IPS DF 6.9 (cell line): ENCODE results near the gene TUBGCP6.

Experiments used
- DNase-seq: peaks from one replicate; pipeline ENCODE4 v3.0.0-alpha.2; 2013; ENCODE audit warnings: low read depth, low spot score
- H3K27ac ChIP-seq: one replicate; pipeline ENCODE4 v1.5.1; 2013; ENCODE audit warnings: low read length, control low read depth
- H3K27me3 ChIP-seq: 2 replicates; pipeline ENCODE4 v1.6.1; 2013; ENCODE audit warnings: mild to moderate bottlenecking, low read length; ENCODE audit not compliant: control insufficient read depth, insufficient read depth
- H3K36me3 ChIP-seq: 2 replicates; pipeline ENCODE4 v1.6.1; 2013; ENCODE audit warnings: low read length; ENCODE audit not compliant: control insufficient read depth, insufficient read depth
- H3K4me1 ChIP-seq: 2 replicates; pipeline ENCODE4 v1.6.1; 2013; ENCODE audit warnings: low read length; ENCODE audit not compliant: control insufficient read depth, insufficient read depth
- H3K4me3 ChIP-seq: 2 replicates; pipeline ENCODE4 v1.5.1; 2013; ENCODE audit warnings: mild to moderate bottlenecking, low read length
- H3K9me3 ChIP-seq: 2 replicates; pipeline ENCODE4 v1.6.1; 2013; ENCODE audit warnings: low read length, inconsistent platforms; ENCODE audit not compliant: control insufficient read depth, insufficient read depth
- WGBS: extraction: QIAGEN DNeasy Blood & Tissue Kit; methylation state at CpG from one replicate; pipeline ENCODE4 v1.1.7; 2013; ENCODE audit warnings: mixed read lengths, missing lambda C conversion rate; ENCODE audit not compliant: insufficient read length, insufficient coverage; 5-methylcytosine and 5-hydroxymethylcytosine counted together

Gene TUBGCP6, protein sequence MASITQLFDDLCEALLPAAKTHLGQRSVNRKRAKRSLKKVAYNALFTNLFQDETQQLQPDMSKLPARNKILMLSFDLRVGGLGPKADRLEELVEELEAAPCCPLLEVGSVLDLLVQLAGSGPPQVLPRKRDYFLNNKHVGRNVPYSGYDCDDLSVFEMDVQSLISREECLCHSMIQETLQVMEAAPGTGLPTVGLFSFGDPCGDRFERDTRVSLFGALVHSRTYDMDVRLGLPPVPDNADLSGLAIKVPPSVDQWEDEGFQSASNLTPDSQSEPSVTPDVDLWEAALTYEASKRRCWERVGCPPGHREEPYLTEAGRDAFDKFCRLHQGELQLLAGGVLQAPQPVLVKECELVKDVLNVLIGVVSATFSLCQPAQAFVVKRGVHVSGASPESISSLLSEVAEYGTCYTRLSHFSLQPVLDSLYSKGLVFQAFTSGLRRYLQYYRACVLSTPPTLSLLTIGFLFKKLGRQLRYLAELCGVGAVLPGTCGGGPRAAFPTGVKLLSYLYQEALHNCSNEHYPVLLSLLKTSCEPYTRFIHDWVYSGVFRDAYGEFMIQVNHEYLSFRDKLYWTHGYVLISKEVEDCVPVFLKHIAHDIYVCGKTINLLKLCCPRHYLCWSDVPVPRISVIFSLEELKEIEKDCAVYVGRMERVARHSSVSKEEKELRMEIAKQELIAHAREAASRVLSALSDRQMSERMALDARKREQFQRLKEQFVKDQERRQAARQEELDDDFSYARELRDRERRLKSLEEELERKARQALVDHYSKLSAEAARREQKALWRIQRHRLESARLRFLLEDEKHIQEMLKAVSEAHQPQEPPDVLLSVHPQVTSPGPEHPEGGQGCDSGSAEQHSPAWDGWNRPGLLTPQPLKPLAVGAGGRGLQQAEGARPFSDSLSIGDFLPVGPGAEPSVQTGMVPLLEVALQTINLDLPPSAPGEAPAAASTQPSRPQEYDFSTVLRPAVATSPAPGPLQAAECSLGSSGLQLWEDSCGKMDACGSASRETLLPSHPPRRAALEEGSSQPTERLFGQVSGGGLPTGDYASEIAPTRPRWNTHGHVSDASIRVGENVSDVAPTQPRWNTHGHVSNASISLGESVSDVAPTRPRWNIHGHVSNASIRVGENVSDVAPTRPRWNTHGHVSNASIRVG (N-terminal part only)

GRCh38 chr22:50244420-50245213 lies at the start of gene TUBGCP6:
TUBGCP6 (minus strand) TSS chr22:50245023; CDS start chr22:50244459, 564 bp downstream.
- DNase-seq = no peak
- H3K27ac ChIP-seq = no peak within 1 kb of the TSS
- H3K4me3 ChIP-seq = peak within 1 kb of the TSS; percentile 92
- WGBS = no CpG with 5 or more reads among the region's 76 CpGs
- H3K27me3 ChIP-seq = no peaks in the 10 kb centered on the region
- no peaks in the 10 kb centered on the region for H3K9me3 ChIP-seq
- H3K36me3 ChIP-seq = peaks cover 3% of the 10 kb centered on the region; the same call in 1 of the 2 replicates
- peaks cover 1% of the 10 kb centered on the region; the same call in 1 of the 2 replicates for H3K4me1 ChIP-seq

DNA sequence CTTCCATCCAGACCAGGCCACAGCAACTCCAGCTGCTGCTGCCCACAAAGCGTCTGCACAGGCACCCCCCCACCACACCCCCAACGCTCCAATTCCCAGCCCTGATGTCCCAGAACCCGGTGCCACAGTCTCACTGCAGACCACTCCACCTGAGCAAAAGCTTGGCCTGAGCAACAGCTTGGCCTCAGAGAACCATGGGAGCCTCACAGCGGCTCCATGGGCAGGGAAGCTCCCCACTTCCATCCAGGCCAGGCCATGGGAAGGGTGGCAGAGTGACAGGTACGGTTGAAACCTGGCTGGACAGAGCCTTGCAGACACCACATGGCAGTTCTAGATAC lies 49.5 kb upstream of the TUBGCP6 start:
- Histone ChIP-seq H3K4me3 (no peak overlapping the region), H3K27ac (no peak overlapping the region), H3K36me3 (peaks cover 8% of the 10 kb centered on the region), H3K27me3 (no peaks in the 10 kb centered on the region), H3K9me3 (no peaks in the 10 kb centered on the region), H3K4me1 (peaks cover 10% of the 10 kb centered on the region)
- WGBS = no CpG with 5 or more reads among the region's 5 CpGs
- no peak for DNase-seq

- Histone ChIP-seq H3K27me3 (no peaks in the 10 kb centered on the region), H3K4me3 (no peak overlapping the region), H3K4me1 (peaks cover 10% of the 10 kb centered on the region), H3K9me3 (no peaks in the 10 kb centered on the region), H3K27ac (no peak overlapping the region), H3K36me3 (peaks cover 13% of the 10 kb centered on the region)
- WGBS = no CpG with 5 or more reads among the region's 42 CpGs
- DNase-seq = no peak
Observed at GRCh38 chr22:50293441-50294318, 48.9 kb upstream of the TUBGCP6 start.

- Histone ChIP-seq H3K36me3 (peaks cover 16% of the 10 kb centered on the region), H3K27ac (no peak overlapping the region), H3K4me1 (peaks cover 10% of the 10 kb centered on the region), H3K9me3 (no peaks in the 10 kb centered on the region), H3K27me3 (no peaks in the 10 kb centered on the region), H3K4me3 (no peak overlapping the region)
- no CpG with 5 or more reads among the region's 29 CpGs for WGBS
- DNase-seq = no peak
Observed at GRCh38 chr22:50292643-50293440, 48.0 kb upstream of the TUBGCP6 start.

- Histone ChIP-seq H3K27ac (no peak overlapping the region), H3K36me3 (peaks cover 25% of the 10 kb centered on the region), H3K4me3 (no peak overlapping the region), H3K27me3 (no peaks in the 10 kb centered on the region), H3K4me1 (peaks cover 10% of the 10 kb centered on the region), H3K9me3 (no peaks in the 10 kb centered on the region)
- WGBS = no CpG with 5 or more reads among the region's 37 CpGs
- no peak for DNase-seq
Observed at GRCh38 chr22:50289942-50290630, 45.3 kb upstream of the TUBGCP6 start.

GRCh38 chr22:50289151-50289941 lies 44.5 kb upstream of the TUBGCP6 start:
- no peak for DNase-seq
- no peak overlapping the region for H3K4me3 ChIP-seq
- WGBS = no CpG with 5 or more reads among the region's 57 CpGs
- no peak overlapping the region for H3K27ac ChIP-seq
- no peaks in the 10 kb centered on the region for H3K27me3 ChIP-seq
- peaks cover 9% of the 10 kb centered on the region for H3K4me1 ChIP-seq
- peaks cover 25% of the 10 kb centered on the region for H3K36me3 ChIP-seq
- H3K9me3 ChIP-seq = no peaks in the 10 kb centered on the region

- peaks cover 35% of the 10 kb centered on the region for H3K36me3 ChIP-seq
- H3K9me3 ChIP-seq = no peaks in the 10 kb centered on the region
- H3K4me1 ChIP-seq = peaks cover 3% of the 10 kb centered on the region
- no peak for DNase-seq
- no peaks in the 10 kb centered on the region for H3K27me3 ChIP-seq
- H3K27ac ChIP-seq = no peak overlapping the region
- no CpG with 5 or more reads among the region's 31 CpGs for WGBS
- no peak overlapping the region for H3K4me3 ChIP-seq
Observed at GRCh38 chr22:50287731-50288130, 42.9 kb upstream of the TUBGCP6 start.

DNA sequence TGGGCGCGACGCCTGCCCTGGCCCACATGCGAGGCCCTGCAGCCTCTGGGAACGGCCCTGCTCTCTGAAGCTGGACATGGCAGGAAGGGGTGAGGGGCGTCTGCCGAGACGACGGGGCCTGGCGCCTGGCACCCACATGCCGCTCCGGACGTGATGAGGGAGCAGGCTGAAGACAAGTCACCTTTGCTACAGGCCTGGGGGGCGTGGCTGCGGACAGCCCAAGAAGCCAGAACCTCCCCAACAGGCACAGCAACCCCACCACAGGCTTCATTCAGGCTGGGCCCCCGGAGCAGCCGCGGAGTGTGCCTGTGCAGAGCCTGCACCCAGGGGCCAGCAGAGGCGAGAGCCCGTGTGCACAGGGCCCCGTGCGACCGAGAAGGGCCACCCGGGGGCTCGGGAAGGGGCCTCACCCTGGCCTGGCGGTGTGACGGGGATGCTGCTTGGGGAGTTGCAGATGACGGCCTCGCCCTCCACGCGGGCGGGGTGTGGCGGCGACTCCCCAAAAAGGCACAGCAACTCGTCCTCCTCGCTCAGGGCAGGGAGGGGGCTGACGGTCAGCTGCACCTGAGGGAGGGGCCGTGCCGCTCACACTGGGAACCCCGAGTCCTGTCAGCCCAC lies 42.0 kb upstream of the TUBGCP6 start:
- Histone ChIP-seq H3K9me3 (no peaks in the 10 kb centered on the region), H3K27ac (no peak overlapping the region), H3K27me3 (no peaks in the 10 kb centered on the region), H3K4me1 (no peaks in the 10 kb centered on the region; the same call in 1 of the 2 replicates), H3K36me3 (peaks cover 44% of the 10 kb centered on the region), H3K4me3 (no peak overlapping the region)
- DNase-seq = no peak
- WGBS = no CpG with 5 or more reads among the region's 40 CpGs
